Ascending aorta (tissue), 2 donors: ENCODE results near the gene HNF4A. TPM values are rescaled to one million over a fixed set of nuclear protein-coding genes. Genes with fewer than 3 reads are reported as not detected.

Source experiments
- DNase-seq, 2 donors: peaks; one replicate each; pipeline ENCODE4 v3.0.0-alpha.2; 2019; ENCODE audit warnings: low spot score in 2 of 2
- H3K27ac ChIP-seq, 2 donors: fragments of 200-600 bp; sonication (generic); one replicate each; pipeline ENCODE4 v1.5.1; 2016 to 2017; ENCODE audit warnings: mild to moderate bottlenecking in 1 of 2
- H3K27me3 ChIP-seq: fragments of 200-600 bp; sonication (generic); one replicate; pipeline ENCODE4 v1.5.1; 2017
- H3K36me3 ChIP-seq, 2 donors: fragments of 200-600 bp; sonication (generic); one replicate each; pipeline ENCODE4 v1.5.1; 2016
- H3K4me1 ChIP-seq, 2 donors: fragments of 200-600 bp; sonication (generic); one replicate each; pipeline ENCODE4 v1.5.1; 2016 to 2017; ENCODE audit warnings: mild to moderate bottlenecking in 1 of 2
- H3K4me3 ChIP-seq, 2 donors: fragments of 200-600 bp; sonication (generic); one replicate each; pipeline ENCODE4 v1.5.1; 2016 to 2017; ENCODE audit warnings: mild to moderate bottlenecking in 1 of 2
- H3K9me3 ChIP-seq, 2 donors: fragments of 200-600 bp; sonication (generic); one replicate each; pipeline ENCODE4 v1.5.1; 2016
- CTCF ChIP-seq, 3 experiments: fragments of 200-600 bp in 2 of 3; fragments of 450-650 bp in 1 of 3; sonication (generic) in 2 of 3; IDR thresholded peaks; one replicate each; pipeline ENCODE4 v1.5.1; 2016 to 2019; ENCODE audit warnings: antibody characterized with exemption in 3 of 3, mild to moderate bottlenecking in 1 of 3, moderate library complexity in 1 of 3
- intact Hi-C: fragments of 100-400 bp; cut with DNase I; formaldehyde crosslinking; loops from one replicate; pipeline ENCODE4 v1.15.1; 2023
- total RNA-seq: library from RNA; depleted of rRNA; stranded (reverse); fragments of >200 nt; gene quantifications from one replicate; pipeline ENCODE4 v1.1.0, GENCODE V29; 2016

The HNF4A gene
- total RNA-seq, 1 donor from 2014 or later = not detected

- TF ChIP-seq CTCF (IDR thresholded peaks at IDR 0.05) = no peak
These were observed 59.3 kb downstream of the HNF4A start for GRCh38 chr20:44414808-44415207.

GRCh38 chr20:44415833-44416715, 60.6 kb downstream of the HNF4A start:
- H3K27me3 ChIP-seq = no peaks in the 10 kb centered on the region
- no peaks in the 10 kb centered on the region for H3K4me1 ChIP-seq
- no peak for DNase-seq
- H3K4me3 ChIP-seq = no peak overlapping the region
- intact Hi-C loops = no loop called here
- no peaks in the 10 kb centered on the region for H3K36me3 ChIP-seq
- no peak overlapping the region for H3K27ac ChIP-seq
- no peaks in the 10 kb centered on the region for H3K9me3 ChIP-seq
- no peak for TF ChIP-seq CTCF (IDR thresholded peaks at IDR 0.05)

More at GRCh38 chr20:44414808-44415207, 59.3 kb downstream of the HNF4A start:
- DNase-seq = no peak
- intact Hi-C loops = no loop called here
- H3K9me3 ChIP-seq = no peaks in the 10 kb centered on the region
- no peaks in the 10 kb centered on the region for H3K4me1 ChIP-seq
- no peaks in the 10 kb centered on the region for H3K36me3 ChIP-seq
- H3K4me3 ChIP-seq = no peak overlapping the region
- H3K27ac ChIP-seq = no peak overlapping the region
- H3K27me3 ChIP-seq = no peaks in the 10 kb centered on the region

DNA sequence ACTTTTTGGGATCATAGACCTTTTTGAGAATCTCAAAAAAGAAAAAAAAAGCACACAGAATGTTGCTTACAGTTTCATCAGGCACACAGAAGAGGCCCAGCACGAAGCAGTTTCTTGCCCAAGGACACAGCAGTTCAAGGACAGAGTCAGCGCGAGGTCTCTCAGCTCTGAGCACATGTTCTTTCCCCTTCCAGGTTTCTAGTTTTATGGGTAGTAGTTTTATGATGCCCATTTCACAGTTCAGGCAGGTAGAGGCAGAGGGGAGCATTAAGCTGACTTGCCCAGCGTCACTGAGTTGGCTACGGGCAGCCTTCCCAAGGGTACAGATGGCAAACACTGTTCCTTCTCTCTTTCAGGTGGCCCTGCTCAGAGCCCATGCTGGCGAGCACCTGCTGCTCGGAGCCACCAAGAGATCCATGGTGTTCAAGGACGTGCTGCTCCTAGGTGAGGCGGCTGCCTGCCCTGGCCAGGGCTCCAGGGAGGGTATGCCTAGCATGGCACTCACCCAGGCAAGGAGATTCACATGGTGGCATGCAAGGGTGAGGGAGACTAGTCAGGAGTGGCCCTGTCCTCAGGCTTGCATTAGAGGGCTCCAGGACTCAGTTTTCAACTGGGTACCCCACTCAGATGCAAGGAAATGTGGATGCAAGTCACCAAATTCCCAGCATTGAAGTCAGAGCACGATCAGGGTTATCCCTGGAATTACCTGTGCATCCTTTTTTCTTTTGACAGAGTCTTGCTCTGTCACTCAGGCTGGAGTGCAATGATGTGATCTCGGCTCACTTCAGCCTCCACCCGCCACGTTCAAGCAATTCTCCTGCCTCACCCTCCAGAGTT, 62.8 kb downstream of the HNF4A start:
- H3K27me3 ChIP-seq = no peaks in the 10 kb centered on the region
- H3K27ac ChIP-seq = no peak overlapping the region
- H3K4me1 ChIP-seq = no peaks in the 10 kb centered on the region
- H3K36me3 ChIP-seq = no peaks in the 10 kb centered on the region
- no peak for TF ChIP-seq CTCF (IDR thresholded peaks at IDR 0.05)
- no peaks in the 10 kb centered on the region for H3K9me3 ChIP-seq
- intact Hi-C loops = no loop called here
- no peak for DNase-seq
- no peak overlapping the region for H3K4me3 ChIP-seq

- no peaks in the 10 kb centered on the region for H3K27me3 ChIP-seq
- DNase-seq = no peak
- H3K4me1 ChIP-seq = no peaks in the 10 kb centered on the region
- no peaks in the 10 kb centered on the region for H3K9me3 ChIP-seq
- TF ChIP-seq CTCF (IDR thresholded peaks at IDR 0.05) = no peak
- H3K36me3 ChIP-seq = no peaks in the 10 kb centered on the region
- intact Hi-C loops = no loop called here
- no peak overlapping the region for H3K4me3 ChIP-seq
- H3K27ac ChIP-seq = no peak overlapping the region
These were observed 63.8 kb downstream of the HNF4A start for GRCh38 chr20:44419131-44419844.

GRCh38 chr20:44420497-44420896, 65.0 kb downstream of the HNF4A start:
- H3K9me3 ChIP-seq = no peaks in the 10 kb centered on the region
- no peaks in the 10 kb centered on the region for H3K27me3 ChIP-seq
- no peak for DNase-seq
- intact Hi-C loops = no loop called here
- H3K4me3 ChIP-seq = no peak overlapping the region
- no peaks in the 10 kb centered on the region for H3K4me1 ChIP-seq
- no peaks in the 10 kb centered on the region for H3K36me3 ChIP-seq
- H3K27ac ChIP-seq = no peak overlapping the region
- TF ChIP-seq CTCF (IDR thresholded peaks at IDR 0.05) = no peak
